Endodermal cell (in vitro differentiated cells): ENCODE results near the gene CDH13. TPM values are rescaled to one million over a fixed set of nuclear protein-coding genes. Genes with fewer than 3 reads are reported as not detected.
A peak's percentile ranks its signal among the peaks of the same experiment; 100 is the strongest.

Source experiments
- DNase-seq: peaks from one replicate; pipeline ENCODE4 v3.0.0-alpha.2; 2017
- H3K27ac ChIP-seq: 2 replicates; pipeline ENCODE4 v1.5.1; 2013; ENCODE audit warnings: mild to moderate bottlenecking, low read depth, low read length, moderate library complexity
- H3K27me3 ChIP-seq: 2 replicates; pipeline ENCODE4 v1.6.1; 2013; ENCODE audit warnings: mild to moderate bottlenecking, low read length, moderate library complexity; ENCODE audit not compliant: insufficient read depth, control insufficient read depth, poor library complexity, severe bottlenecking
- H3K36me3 ChIP-seq: 2 replicates; pipeline ENCODE4 v1.7.0; 2013; ENCODE audit warnings: mild to moderate bottlenecking, low read length, moderate library complexity; ENCODE audit not compliant: control insufficient read depth, insufficient read depth
- H3K4me1 ChIP-seq: one replicate; pipeline ENCODE4 v1.7.0; 2013; ENCODE audit warnings: low read length; ENCODE audit not compliant: control insufficient read depth, insufficient read depth
- H3K4me3 ChIP-seq: 2 replicates; pipeline ENCODE4 v1.5.1; 2013; ENCODE audit warnings: mild to moderate bottlenecking, low read length, moderate library complexity
- H3K9ac ChIP-seq: 2 replicates; pipeline ENCODE4 v1.6.1; 2013; ENCODE audit warnings: mild to moderate bottlenecking, low read length, moderate library complexity; ENCODE audit not compliant: poor library complexity, severe bottlenecking; ENCODE audit errors: extremely low read depth
- H3K9me3 ChIP-seq: 2 replicates; pipeline ENCODE4 v1.6.1; 2013; ENCODE audit warnings: mild to moderate bottlenecking, low read length, moderate library complexity; ENCODE audit not compliant: control insufficient read depth
- H3K27ac Mint-ChIP-seq: 2 replicates; pipeline ENCODE4 v1.8.0; 2020; ENCODE audit warnings: mixed read lengths
- H3K27me3 Mint-ChIP-seq: 2 replicates; pipeline ENCODE4 v1.8.0; 2021; ENCODE audit warnings: mild to moderate bottlenecking, mixed read lengths; ENCODE audit not compliant: insufficient read depth
- H3K36me3 Mint-ChIP-seq: 2 replicates; pipeline ENCODE4 v1.8.0; 2020; ENCODE audit warnings: low read depth, mixed read lengths
- H3K4me1 Mint-ChIP-seq: 2 replicates; pipeline ENCODE4 v1.8.0; 2020; ENCODE audit warnings: mixed read lengths
- H3K4me3 Mint-ChIP-seq: 2 replicates; pipeline ENCODE4 v1.8.0; 2020; ENCODE audit warnings: mild to moderate bottlenecking, moderate library complexity, mixed read lengths
- H3K9me3 Mint-ChIP-seq: 2 replicates; pipeline ENCODE4 v1.8.0; 2020; ENCODE audit warnings: mild to moderate bottlenecking, mixed read lengths
- CTCF ChIP-seq: fragments of 200-600 bp; sonication (generic); conservative IDR thresholded peaks from 2 replicates; pipeline ENCODE4 v1.5.0; 2021; ENCODE audit warnings: antibody characterized with exemption, mild to moderate bottlenecking
- whole genome bisulfite sequencing, 2 experiments: methylation state at CpG; one replicate each; pipeline versions ENCODE4 v1.1.5 to v1.1.7; 2013; ENCODE audit warnings: missing lambda C conversion rate in 2 of 2, mixed read lengths in 1 of 2; ENCODE audit not compliant: insufficient coverage in 1 of 2, insufficient read length in 1 of 2; 5-methylcytosine and 5-hydroxymethylcytosine counted together
- total RNA-seq, 2 donors: library from RNA; stranded (reverse); fragmentation: NEBNext Ultra II Directional in 1 of 2; extraction: Animal tissue kit (Norgen Biotek cat#: 25700) in 1 of 2; gene quantifications; 2 replicates in 1 of 2; 3 replicates in 1 of 2; pipeline ENCODE4 v1.2.1, GENCODE V29; 2021

Gene CDH13
- total RNA-seq, 2 donors from 2014 or later, result 0.86 to 1.8 TPM

GRCh38 chr16:83045790-83046189, 419.0 kb downstream of the CDH13 start:
- Mint-ChIP-seq H3K27ac (no peak overlapping the region), H3K27me3 (peaks cover 2% of the 10 kb centered on the region), H3K9me3 (peaks cover 8% of the 10 kb centered on the region), H3K4me3 (no peak overlapping the region), H3K36me3 (no peaks in the 10 kb centered on the region), H3K4me1 (no peaks in the 10 kb centered on the region)
- Histone ChIP-seq H3K4me3 (no peak overlapping the region), H3K4me1 (no peaks in the 10 kb centered on the region), H3K27me3 (no peaks in the 10 kb centered on the region), H3K9ac (no peak overlapping the region), H3K9me3 (no peaks in the 10 kb centered on the region), H3K36me3 (no peaks in the 10 kb centered on the region), H3K27ac (no peak overlapping the region)
- DNase-seq, result no peak
- no peak for TF ChIP-seq CTCF

GRCh38 chr16:83046664-83047063, 419.9 kb downstream of the CDH13 start:
- TF ChIP-seq CTCF, result no peak
- Histone ChIP-seq H3K4me1 (no peaks in the 10 kb centered on the region), H3K9ac (no peak overlapping the region), H3K27me3 (no peaks in the 10 kb centered on the region), H3K4me3 (no peak overlapping the region), H3K36me3 (no peaks in the 10 kb centered on the region), H3K27ac (peak overlapping the region; percentile 36), H3K9me3 (no peaks in the 10 kb centered on the region)
- H3K27ac Mint-ChIP-seq, result no peak overlapping the region
- no peaks in the 10 kb centered on the region for H3K36me3 Mint-ChIP-seq
- peaks cover 2% of the 10 kb centered on the region for H3K27me3 Mint-ChIP-seq
- H3K4me3 Mint-ChIP-seq, result no peak overlapping the region
- H3K4me1 Mint-ChIP-seq, result no peaks in the 10 kb centered on the region
- WGBS, 2 experiments, result 81 to 89% methylated on average over 2 of the region's 2 CpGs
- peaks cover 8% of the 10 kb centered on the region for H3K9me3 Mint-ChIP-seq
- DNase-seq, result no peak

GRCh38 chr16:83051451-83051850, 424.7 kb downstream of the CDH13 start:
- H3K9me3 Mint-ChIP-seq, result peaks cover 5% of the 10 kb centered on the region
- WGBS, 2 experiments, result 94 to 95% methylated on average over 2 of the region's 2 CpGs
- TF ChIP-seq CTCF, result no peak

More at GRCh38 chr16:83051451-83051850, 424.7 kb downstream of the CDH13 start:
- no peak overlapping the region for H3K27ac ChIP-seq
- no peak overlapping the region for H3K27ac Mint-ChIP-seq
- H3K27me3 Mint-ChIP-seq, result peaks cover 2% of the 10 kb centered on the region
- no peaks in the 10 kb centered on the region for H3K9me3 ChIP-seq
- no peak for DNase-seq
- H3K4me1 Mint-ChIP-seq, result no peaks in the 10 kb centered on the region
- no peak overlapping the region for H3K4me3 Mint-ChIP-seq
- no peak overlapping the region for H3K4me3 ChIP-seq
- H3K4me1 ChIP-seq, result no peaks in the 10 kb centered on the region
- no peaks in the 10 kb centered on the region for H3K36me3 ChIP-seq
- no peaks in the 10 kb centered on the region for H3K27me3 ChIP-seq
- no peak overlapping the region for H3K9ac ChIP-seq
- no peaks in the 10 kb centered on the region for H3K36me3 Mint-ChIP-seq
